CD14-positive monocyte (primary cell): Measurements from ENCODE around the gene SYNPO. TPM values are rescaled to one million over a fixed set of nuclear protein-coding genes. Genes with fewer than 3 reads are reported as not detected.

Experiments used
- DNase-seq, 3 donors: peaks; one replicate each; pipeline ENCODE4 v3.0.0-alpha.2; 2011 to 2022
- H2AFZ ChIP-seq: 2 replicates; pipeline ENCODE4 v1.6.0; 2012; ENCODE audit warnings: mild to moderate bottlenecking, low read depth, low read length, inconsistent platforms; ENCODE audit not compliant: insufficient read depth, poor library complexity, severe bottlenecking
- H3K27ac ChIP-seq, 2 donors: 1 replicate in 1 of 2; 2 replicates in 1 of 2; pipeline ENCODE4 v1.5.1; 2012 to 2013; ENCODE audit warnings: low read length in 2 of 2, control low read depth in 1 of 2, inconsistent platforms in 1 of 2, low read depth in 1 of 2, mild to moderate bottlenecking in 1 of 2
- H3K27me3 ChIP-seq, 2 donors: one replicate each; pipeline versions ENCODE4 v1.6.0 to v1.6.1; 2011 to 2013; ENCODE audit warnings: low read length in 2 of 2; ENCODE audit not compliant: control insufficient read depth in 2 of 2, insufficient read depth in 2 of 2
- H3K36me3 ChIP-seq, 2 donors: replicated peaks in 1 of 2; 1 replicate in 1 of 2; 2 replicates in 1 of 2; pipeline versions ENCODE4 v1.5.1 to v1.6.1; 2012 to 2013; ENCODE audit warnings: low read length in 2 of 2, control low read depth in 1 of 2, inconsistent platforms in 1 of 2, mild to moderate bottlenecking in 1 of 2; ENCODE audit not compliant: insufficient read depth in 2 of 2, control insufficient read depth in 1 of 2
- H3K4me1 ChIP-seq, 2 donors: 1 replicate in 1 of 2; 2 replicates in 1 of 2; pipeline versions ENCODE4 v1.5.1 to v1.6.1; 2012 to 2013; ENCODE audit warnings: low read length in 2 of 2, control low read depth in 1 of 2, inconsistent platforms in 1 of 2, mild to moderate bottlenecking in 1 of 2, moderate library complexity in 1 of 2; ENCODE audit not compliant: insufficient read depth in 2 of 2, control insufficient read depth in 1 of 2
- H3K4me2 ChIP-seq: replicated peaks from 2 replicates; pipeline ENCODE3; 2012; ENCODE audit warnings: low read length, moderate library complexity, mild to moderate bottlenecking; ENCODE audit not compliant: poor library complexity, severe bottlenecking; ENCODE audit errors: extremely low read depth
- H3K4me3 ChIP-seq, 3 experiments: fragments of 200-600 bp in 1 of 3; sonication (generic) in 1 of 3; replicated peaks in 1 of 3; 1 replicate in 2 of 3; 2 replicates in 1 of 3; pipeline ENCODE4 v1.5.1; 2011 to 2013; ENCODE audit warnings: low read length in 3 of 3, mild to moderate bottlenecking in 3 of 3, control low read depth in 2 of 3, low read depth in 2 of 3, inconsistent platforms in 1 of 3, moderate library complexity in 1 of 3
- H3K79me2 ChIP-seq: 2 replicates; pipeline ENCODE4 v1.6.0; 2012; ENCODE audit warnings: mild to moderate bottlenecking, control low read depth, inconsistent platforms, low read length, moderate library complexity; ENCODE audit not compliant: insufficient read depth
- H3K9ac ChIP-seq: 2 replicates; pipeline ENCODE4 v1.6.0; 2017; ENCODE audit warnings: low read length, mild to moderate bottlenecking; ENCODE audit not compliant: insufficient read depth, poor library complexity, severe bottlenecking
- H3K9me3 ChIP-seq, 2 donors: replicated peaks in 1 of 2; 1 replicate in 1 of 2; 2 replicates in 1 of 2; pipeline versions ENCODE4 v1.5.1 to v1.6.1; 2012 to 2013; ENCODE audit warnings: low read length in 2 of 2, control low read depth in 1 of 2; ENCODE audit not compliant: control insufficient read depth in 1 of 2, insufficient read depth in 1 of 2
- H4K20me1 ChIP-seq: 2 replicates; pipeline ENCODE4 v1.6.0; 2012; ENCODE audit warnings: mild to moderate bottlenecking, low read length, control low read depth, moderate library complexity; ENCODE audit not compliant: insufficient read depth
- H3K27ac Mint-ChIP-seq, 7 donors: one replicate each; pipeline ENCODE4 v1.8.0; 2020; ENCODE audit warnings: mild to moderate bottlenecking in 7 of 7, mixed read lengths in 7 of 7, moderate library complexity in 6 of 7, inconsistent platforms in 2 of 7
- H3K27me3 Mint-ChIP-seq, 3 donors: one replicate each; pipeline ENCODE4 v1.8.0; 2021 to 2022; ENCODE audit warnings: low read depth in 3 of 3, mild to moderate bottlenecking in 3 of 3, mixed read lengths in 3 of 3, moderate library complexity in 3 of 3, inconsistent platforms in 1 of 3
- H3K36me3 Mint-ChIP-seq, 2 donors: one replicate each; pipeline ENCODE4 v1.8.0; 2020; ENCODE audit warnings: mixed read lengths in 2 of 2, inconsistent platforms in 1 of 2, mild to moderate bottlenecking in 1 of 2
- H3K4me1 Mint-ChIP-seq: one replicate; pipeline ENCODE4 v1.8.0; 2020; ENCODE audit warnings: mild to moderate bottlenecking, mixed read lengths
- H3K4me3 Mint-ChIP-seq, 2 donors: one replicate each; pipeline ENCODE4 v1.8.0; 2020; ENCODE audit warnings: mild to moderate bottlenecking in 2 of 2, mixed read lengths in 2 of 2, moderate library complexity in 1 of 2
- H3K9me3 Mint-ChIP-seq, 7 donors: one replicate each; pipeline ENCODE4 v1.8.0; 2020 to 2022; ENCODE audit warnings: mixed read lengths in 7 of 7, mild to moderate bottlenecking in 6 of 7, moderate library complexity in 6 of 7, inconsistent platforms in 2 of 7
- WGBS: methylation state at CpG from one replicate; pipeline ENCODE4 v1.1.5; 2013; ENCODE audit warnings: missing lambda C conversion rate; ENCODE audit not compliant: insufficient coverage; 5-methylcytosine and 5-hydroxymethylcytosine counted together
- intact Hi-C, 2 donors: fragments of 100-400 bp; cut with micrococcal nuclease; formaldehyde crosslinking; loops; one replicate each; pipeline versions ENCODE4 v1.15.0 to v1.15.1; 2023
- polyA plus RNA-seq, 3 donors: library from polyadenylated mRNA; depleted of rRNA in 1 of 3; unstranded in 2 of 3; stranded (reverse) in 1 of 3; fragments of 300-500 nt in 2 of 3; fragments of >200 nt in 1 of 3; fragmentation: Illumina TruSeq in 2 of 3; gene quantifications; 1 replicate in 2 of 3; 2 replicates in 1 of 3; pipeline ENCODE4 v1.2.3, GENCODE V29; 2012 to 2021
- TF ChIP-seq, protein P1 (sequence below): fragments of 200-600 bp; IDR thresholded peaks from one replicate; pipeline ENCODE4 v1.8.0; 2022; ENCODE audit warnings: antibody characterized with exemption, mild to moderate bottlenecking

The SYNPO gene
- polyA plus RNA-seq, 3 donors = not detected

- intact Hi-C loops = no loop called here
- H3K27me3 Mint-ChIP-seq = peaks cover 0 to 2% (median 1%) of the 10 kb centered on the region in 3 donors
- no peaks in the 10 kb centered on the region for H3K36me3 Mint-ChIP-seq
Observed at GRCh38 chr5:150603491-150603890, 37.0 kb upstream of the SYNPO start.

DNA sequence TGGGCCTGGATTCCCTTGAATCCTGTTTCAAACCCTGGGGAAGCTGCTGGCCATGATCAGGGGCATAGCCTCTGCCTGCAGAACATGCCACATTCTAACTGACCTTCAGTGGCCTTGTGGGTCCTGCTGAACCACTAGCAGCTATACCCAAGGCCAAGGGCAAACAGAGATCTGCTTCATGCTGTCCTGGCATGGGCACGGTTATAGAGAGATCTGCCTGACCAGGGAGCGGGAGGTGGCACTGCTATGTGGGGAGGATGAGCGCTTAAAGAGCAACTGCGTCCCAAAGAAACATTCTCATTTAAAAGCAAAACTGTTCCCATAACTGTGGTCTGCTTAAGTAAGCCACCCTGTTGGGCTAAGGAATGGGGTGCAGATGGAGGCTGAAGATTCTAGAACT is 36.5 kb upstream of the SYNPO start:
- Mint-ChIP-seq H3K4me1 (no peaks in the 10 kb centered on the region), H3K9me3 (no peaks in the 10 kb centered on the region), H3K27ac (no peak overlapping the region), H3K4me3 (no peak overlapping the region), H3K36me3 (no peaks in the 10 kb centered on the region), H3K27me3 (peaks cover 0 to 2% (median 1%) of the 10 kb centered on the region in 3 donors)
- 100% methylated on average over 2 of the region's 4 CpGs for whole genome bisulfite sequencing
- Histone ChIP-seq H3K27ac (no peak overlapping the region), H3K4me3 (no peak overlapping the region), H3K9ac (no peak overlapping the region), H3K27me3 (no peaks in the 10 kb centered on the region), H2AFZ (no peak overlapping the region), H3K4me2 (no peak overlapping the region), H3K36me3 (no peaks in the 10 kb centered on the region), H3K9me3 (no peaks in the 10 kb centered on the region), H4K20me1 (no peaks in the 10 kb centered on the region), H3K79me2 (no peaks in the 10 kb centered on the region), H3K4me1 (no peaks in the 10 kb centered on the region)
- no peak for DNase-seq
- TF ChIP-seq, protein P1, sequence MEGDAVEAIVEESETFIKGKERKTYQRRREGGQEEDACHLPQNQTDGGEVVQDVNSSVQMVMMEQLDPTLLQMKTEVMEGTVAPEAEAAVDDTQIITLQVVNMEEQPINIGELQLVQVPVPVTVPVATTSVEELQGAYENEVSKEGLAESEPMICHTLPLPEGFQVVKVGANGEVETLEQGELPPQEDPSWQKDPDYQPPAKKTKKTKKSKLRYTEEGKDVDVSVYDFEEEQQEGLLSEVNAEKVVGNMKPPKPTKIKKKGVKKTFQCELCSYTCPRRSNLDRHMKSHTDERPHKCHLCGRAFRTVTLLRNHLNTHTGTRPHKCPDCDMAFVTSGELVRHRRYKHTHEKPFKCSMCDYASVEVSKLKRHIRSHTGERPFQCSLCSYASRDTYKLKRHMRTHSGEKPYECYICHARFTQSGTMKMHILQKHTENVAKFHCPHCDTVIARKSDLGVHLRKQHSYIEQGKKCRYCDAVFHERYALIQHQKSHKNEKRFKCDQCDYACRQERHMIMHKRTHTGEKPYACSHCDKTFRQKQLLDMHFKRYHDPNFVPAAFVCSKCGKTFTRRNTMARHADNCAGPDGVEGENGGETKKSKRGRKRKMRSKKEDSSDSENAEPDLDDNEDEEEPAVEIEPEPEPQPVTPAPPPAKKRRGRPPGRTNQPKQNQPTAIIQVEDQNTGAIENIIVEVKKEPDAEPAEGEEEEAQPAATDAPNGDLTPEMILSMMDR = no peak
- intact Hi-C loops = no loop called here

More at GRCh38 chr5:150603491-150603890, 37.0 kb upstream of the SYNPO start:
- H3K79me2 ChIP-seq = no peaks in the 10 kb centered on the region
- no peak overlapping the region for H3K4me2 ChIP-seq
- no peak for DNase-seq
- no peak overlapping the region for H3K27ac ChIP-seq
- Mint-ChIP-seq H3K27ac (peak overlapping the region in 1 of 7 donors; percentile 62), H3K4me1 (no peaks in the 10 kb centered on the region), H3K4me3 (no peak overlapping the region), H3K9me3 (no peaks in the 10 kb centered on the region)
- H3K27me3 ChIP-seq = no peaks in the 10 kb centered on the region
- TF ChIP-seq, protein P1 = no peak
- H4K20me1 ChIP-seq = no peaks in the 10 kb centered on the region
- no peaks in the 10 kb centered on the region for H3K9me3 ChIP-seq
- H3K36me3 ChIP-seq = no peaks in the 10 kb centered on the region
- H3K9ac ChIP-seq = no peak overlapping the region
- 82% methylated on average over 3 of the region's 3 CpGs for WGBS
- H3K4me1 ChIP-seq = no peaks in the 10 kb centered on the region
- no peak overlapping the region for H2AFZ ChIP-seq
- H3K4me3 ChIP-seq = no peak overlapping the region
